HCT116 (cell line): ENCODE data around the gene MRPS27. TPM values are rescaled to one million over a fixed set of nuclear protein-coding genes. Genes with fewer than 3 reads are reported as not detected.

Experiments used
- ATAC-seq: fragments of 200-7000 bp; cut with Tn5 transposase; 2 replicates; pipeline ENCODE4 v1.9.1; 2020; ENCODE audit warnings: mild to moderate bottlenecking, moderate library complexity
- BruUV-seq: library from RNA; stranded (reverse); fragments of 400-500 nt; replicated peaks from 2 replicates; lab custom pipeline; 2021; lab: Mats Ljungman, UMichigan
- CTCF ChIA-PET: fragments of 300-600 bp; sonication (Branson Sonifier 250); formaldehyde crosslinking; loops from one replicate; lab custom pipeline; 2021; ENCODE audit warnings: antibody characterized with exemption; lab: Charles Lee
- POLR2A ChIA-PET: fragments of 300-600, 350-600 bp; sonication (Branson Sonifier 250); formaldehyde crosslinking; loops from one replicate; lab custom pipeline; 2021; ENCODE audit warnings: antibody characterized with exemption; lab: Charles Lee
- RAD21 ChIA-PET, 2 experiments: fragments of 300-600 bp; sonication (Branson Sonifier 250); formaldehyde crosslinking; loops; one replicate each; lab custom pipeline; 2023; ENCODE audit warnings: low total read pairs in 2 of 2; ENCODE audit not compliant: uncharacterized antibody in 2 of 2, unreplicated experiment in 2 of 2, low non-redundant PET in 1 of 2; lab: Charles Lee
- DNase-seq: peaks from one replicate; pipeline ENCODE4 v3.0.0-alpha.2; 2010; ENCODE audit warnings: low read depth, low spot score
- H2AFZ ChIP-seq: fragments of 200-600 bp; shearing (Covaris generic), sonication (generic); 2 replicates; pipeline ENCODE4 v1.6.1; 2017; ENCODE audit warnings: low read depth, mixed run types, mixed read lengths, antibody characterized with exemption, low read length; ENCODE audit not compliant: poor library complexity, severe bottlenecking
- H3K27ac ChIP-seq: 2 replicates; pipeline ENCODE4 v1.5.1; 2012; ENCODE audit warnings: low read depth, low read length
- H3K27me3 ChIP-seq: fragments of 200-600 bp; sonication (generic); 2 replicates; pipeline ENCODE4 v1.6.1; 2016; ENCODE audit warnings: mixed run types, low read length, mixed read lengths; ENCODE audit not compliant: insufficient read depth
- H3K36me3 ChIP-seq, 2 experiments: fragments of 200-500 bp in 1 of 2; fragments of 200-600 bp in 1 of 2; sonication (Bioruptor generic) in 1 of 2; sonication (generic) in 1 of 2; 2 replicates each; pipeline versions ENCODE4 v1.5.1 to v1.6.1; 2014 to 2016; ENCODE audit warnings: low read length in 2 of 2, inconsistent platforms in 1 of 2, mixed read lengths in 1 of 2, mixed run types in 1 of 2; ENCODE audit not compliant: insufficient read depth in 2 of 2, control insufficient read depth in 1 of 2
- H3K4me1 ChIP-seq, 2 experiments: fragments of 200-600 bp in 1 of 2; sonication (generic) in 1 of 2; 2 replicates each; pipeline versions ENCODE4 v1.5.1 to v1.6.1; 2012 to 2017; ENCODE audit warnings: low read length in 2 of 2, inconsistent platforms in 1 of 2, mild to moderate bottlenecking in 1 of 2, mixed read lengths in 1 of 2, mixed run types in 1 of 2, moderate library complexity in 1 of 2; ENCODE audit not compliant: insufficient read depth in 2 of 2, control insufficient read depth in 1 of 2
- H3K4me2 ChIP-seq: fragments of 200-600 bp; sonication (generic); 2 replicates; pipeline ENCODE4 v1.6.1; 2017; ENCODE audit warnings: mixed run types, low read length, mixed read lengths
- H3K4me3 ChIP-seq, 2 experiments: fragments of 200-600 bp in 1 of 2; sonication (generic) in 1 of 2; replicated peaks in 1 of 2; 2 replicates each; pipeline ENCODE4 v1.5.1; 2011 to 2016; ENCODE audit warnings: low read length in 2 of 2, control low read depth in 1 of 2, low read depth in 1 of 2, mild to moderate bottlenecking in 1 of 2, mixed read lengths in 1 of 2, mixed run types in 1 of 2
- H3K79me2 ChIP-seq: fragments of 200-600 bp; sonication (generic); 2 replicates; pipeline ENCODE4 v1.6.1; 2017; ENCODE audit warnings: mild to moderate bottlenecking, mixed run types, low read length, moderate library complexity, mixed read lengths; ENCODE audit not compliant: insufficient read depth
- H3K9ac ChIP-seq: fragments of 200-600 bp; sonication (generic); 2 replicates; pipeline ENCODE4 v1.6.1; 2016; ENCODE audit warnings: low read length, mixed read lengths
- H3K9me2 ChIP-seq: fragments of 200-600 bp; sonication (generic), shearing (Covaris generic); 2 replicates; pipeline ENCODE4 v1.6.1; 2017; ENCODE audit warnings: mixed run types, mild to moderate bottlenecking, moderate library complexity; ENCODE audit not compliant: insufficient read depth
- H3K9me3 ChIP-seq, 2 experiments: fragments of 200-500 bp in 1 of 2; fragments of 200-600 bp in 1 of 2; sonication (Bioruptor generic) in 1 of 2; sonication (generic) in 1 of 2; 2 replicates each; pipeline ENCODE4 v1.6.1; 2014 to 2017; ENCODE audit warnings: low read length in 2 of 2, mixed read lengths in 2 of 2, inconsistent platforms in 1 of 2, low read depth in 1 of 2, mild to moderate bottlenecking in 1 of 2, mixed run types in 1 of 2, moderate library complexity in 1 of 2; ENCODE audit not compliant: control insufficient read depth in 1 of 2, insufficient read depth in 1 of 2
- H4K20me1 ChIP-seq: fragments of 200-600 bp; sonication (generic), shearing (Covaris generic); 2 replicates; pipeline ENCODE4 v1.6.1; 2017; ENCODE audit warnings: mixed run types, mild to moderate bottlenecking, moderate library complexity; ENCODE audit not compliant: insufficient read depth
- FOSL1 ChIP-seq: IDR thresholded peaks from 2 replicates; pipeline ENCODE4 v1.6.1; 2012; ENCODE audit warnings: low read depth
- POLR2AphosphoS5 ChIP-seq: IDR thresholded peaks from 2 replicates; pipeline ENCODE4 v1.6.1; 2011; ENCODE audit warnings: mild to moderate bottlenecking, low read depth, low read length, moderate library complexity
- TCF7L2 ChIP-seq: IDR thresholded peaks from 2 replicates; pipeline ENCODE4 v1.7.0; 2011; ENCODE audit warnings: borderline replicate concordance, inconsistent platforms; ENCODE audit not compliant: insufficient read depth, insufficient read length; ENCODE audit errors: extremely low read depth
- YY1 ChIP-seq: IDR thresholded peaks from 2 replicates; pipeline ENCODE4 v1.6.1; 2011; ENCODE audit warnings: low read length, low read depth, moderate library complexity, mild to moderate bottlenecking; ENCODE audit not compliant: insufficient replicate concordance; ENCODE audit errors: extremely low read depth
- ZFX ChIP-seq: fragments of 450-650 bp; IDR thresholded peaks from 2 replicates; pipeline ENCODE4 v1.6.1; 2017
- ZNF274 ChIP-seq: fragments of 200-500 bp; sonication (Bioruptor generic); IDR thresholded peaks from 2 replicates; pipeline ENCODE4 v1.6.1; 2014; ENCODE audit warnings: mild to moderate bottlenecking, low read depth, low read length, inconsistent platforms
- intact Hi-C: fragments of 100-400 bp; cut with micrococcal nuclease; formaldehyde crosslinking; loops from 2 replicates; pipeline ENCODE4 v1.10.0; 2022
- total RNA-seq: library from RNA; stranded (reverse); gene quantifications from one replicate; pipeline ENCODE4 v1.2.1, GENCODE V29; 2021; ENCODE audit not compliant: unreplicated experiment
- TF ChIP-seq, protein P1 (sequence below): IDR thresholded peaks from 2 replicates; pipeline ENCODE4 v1.6.1; 2011; ENCODE audit warnings: mild to moderate bottlenecking, low read length, moderate library complexity; ENCODE audit not compliant: insufficient replicate concordance; ENCODE audit errors: extremely low read depth
- TF ChIP-seq, protein P2 (sequence below), 3 experiments: fragments of 200-600 bp in 1 of 3; sonication (generic) in 1 of 3; IDR thresholded peaks in 2 of 3; conservative IDR thresholded peaks in 1 of 3; 2 replicates each; pipeline ENCODE4 v1.5.1; 2012 to 2017; ENCODE audit warnings: low read depth in 2 of 3, low read length in 2 of 3, antibody characterized with exemption in 1 of 3, borderline replicate concordance in 1 of 3, control low read depth in 1 of 3, mild to moderate bottlenecking in 1 of 3, mixed read lengths in 1 of 3, mixed run types in 1 of 3, moderate library complexity in 1 of 3; ENCODE audit not compliant: insufficient read depth in 1 of 3
- TF ChIP-seq, protein P3 (sequence below): IDR thresholded peaks from 2 replicates; pipeline ENCODE4 v1.6.1; 2012

Gene MRPS27
- total RNA-seq, 1 experiment from 2014 or later, result 113 TPM

DNA sequence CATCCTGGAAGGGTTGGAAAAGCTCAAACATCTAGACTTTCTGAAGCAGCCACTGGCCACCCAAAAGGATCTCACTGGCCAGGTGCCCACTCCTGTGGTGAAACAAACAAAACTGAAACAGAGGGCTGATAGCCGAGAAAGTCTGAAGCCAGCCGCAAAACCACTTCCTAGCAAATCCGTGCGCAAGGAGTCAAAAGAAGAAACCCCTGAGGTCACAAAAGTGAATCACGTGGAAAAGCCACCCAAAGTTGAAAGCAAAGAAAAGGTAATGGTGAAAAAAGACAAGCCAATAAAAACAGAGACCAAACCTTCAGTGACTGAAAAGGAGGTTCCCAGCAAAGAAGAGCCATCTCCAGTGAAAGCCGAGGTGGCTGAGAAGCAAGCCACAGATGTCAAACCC, 125.2 kb downstream of the MRPS27 start:
- H3K9me2 ChIP-seq, result no peaks in the 10 kb centered on the region
- H3K9ac ChIP-seq, result no peak overlapping the region
- H3K79me2 ChIP-seq, result no peaks in the 10 kb centered on the region
- H3K27ac ChIP-seq, result no peak overlapping the region
- no peaks in the 10 kb centered on the region for H3K4me1 ChIP-seq
- H3K4me3 ChIP-seq, result no peak overlapping the region
- ATAC-seq (no peak), DNase-seq (no peak)
- H4K20me1 ChIP-seq, result no peaks in the 10 kb centered on the region
- intact Hi-C loops, result no loop called here
- H3K9me3 ChIP-seq, result no peaks in the 10 kb centered on the region
- H3K36me3 ChIP-seq, result no peaks in the 10 kb centered on the region
- no TSS peak for BruUV-seq
- RAD21 ChIA-PET, result no interaction called here
- no peak overlapping the region for H2AFZ ChIP-seq
- POLR2A ChIA-PET, result no interaction called here
- H3K4me2 ChIP-seq, result no peak overlapping the region
- TF ChIP-seq POLR2AphosphoS5 (no peak), ZNF274 (no peak), FOSL1 (no peak), ZFX (no peak), YY1 (no peak), TCF7L2 (no peak)
- TF ChIP-seq, protein P1, sequence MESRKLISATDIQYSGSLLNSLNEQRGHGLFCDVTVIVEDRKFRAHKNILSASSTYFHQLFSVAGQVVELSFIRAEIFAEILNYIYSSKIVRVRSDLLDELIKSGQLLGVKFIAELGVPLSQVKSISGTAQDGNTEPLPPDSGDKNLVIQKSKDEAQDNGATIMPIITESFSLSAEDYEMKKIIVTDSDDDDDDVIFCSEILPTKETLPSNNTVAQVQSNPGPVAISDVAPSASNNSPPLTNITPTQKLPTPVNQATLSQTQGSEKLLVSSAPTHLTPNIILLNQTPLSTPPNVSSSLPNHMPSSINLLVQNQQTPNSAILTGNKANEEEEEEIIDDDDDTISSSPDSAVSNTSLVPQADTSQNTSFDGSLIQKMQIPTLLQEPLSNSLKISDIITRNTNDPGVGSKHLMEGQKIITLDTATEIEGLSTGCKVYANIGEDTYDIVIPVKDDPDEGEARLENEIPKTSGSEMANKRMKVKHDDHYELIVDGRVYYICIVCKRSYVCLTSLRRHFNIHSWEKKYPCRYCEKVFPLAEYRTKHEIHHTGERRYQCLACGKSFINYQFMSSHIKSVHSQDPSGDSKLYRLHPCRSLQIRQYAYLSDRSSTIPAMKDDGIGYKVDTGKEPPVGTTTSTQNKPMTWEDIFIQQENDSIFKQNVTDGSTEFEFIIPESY, result no peak
- TF ChIP-seq, protein P2, sequence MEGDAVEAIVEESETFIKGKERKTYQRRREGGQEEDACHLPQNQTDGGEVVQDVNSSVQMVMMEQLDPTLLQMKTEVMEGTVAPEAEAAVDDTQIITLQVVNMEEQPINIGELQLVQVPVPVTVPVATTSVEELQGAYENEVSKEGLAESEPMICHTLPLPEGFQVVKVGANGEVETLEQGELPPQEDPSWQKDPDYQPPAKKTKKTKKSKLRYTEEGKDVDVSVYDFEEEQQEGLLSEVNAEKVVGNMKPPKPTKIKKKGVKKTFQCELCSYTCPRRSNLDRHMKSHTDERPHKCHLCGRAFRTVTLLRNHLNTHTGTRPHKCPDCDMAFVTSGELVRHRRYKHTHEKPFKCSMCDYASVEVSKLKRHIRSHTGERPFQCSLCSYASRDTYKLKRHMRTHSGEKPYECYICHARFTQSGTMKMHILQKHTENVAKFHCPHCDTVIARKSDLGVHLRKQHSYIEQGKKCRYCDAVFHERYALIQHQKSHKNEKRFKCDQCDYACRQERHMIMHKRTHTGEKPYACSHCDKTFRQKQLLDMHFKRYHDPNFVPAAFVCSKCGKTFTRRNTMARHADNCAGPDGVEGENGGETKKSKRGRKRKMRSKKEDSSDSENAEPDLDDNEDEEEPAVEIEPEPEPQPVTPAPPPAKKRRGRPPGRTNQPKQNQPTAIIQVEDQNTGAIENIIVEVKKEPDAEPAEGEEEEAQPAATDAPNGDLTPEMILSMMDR (IDR thresholded peaks at IDR 0.05 in 2 of 3, conservative IDR thresholded peaks at IDR 0.05 in 1 of 3; ENCODE audit: borderline replicate concordance in 1 of 3, insufficient read depth in 1 of 3, low read depth in 2 of 3, low read length in 2 of 3), result no peak
- TF ChIP-seq, protein P3, sequence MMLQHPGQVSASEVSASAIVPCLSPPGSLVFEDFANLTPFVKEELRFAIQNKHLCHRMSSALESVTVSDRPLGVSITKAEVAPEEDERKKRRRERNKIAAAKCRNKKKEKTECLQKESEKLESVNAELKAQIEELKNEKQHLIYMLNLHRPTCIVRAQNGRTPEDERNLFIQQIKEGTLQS, result no peak
- H3K27me3 ChIP-seq, result no peaks in the 10 kb centered on the region
- CTCF ChIA-PET, result no interaction called here
